BLaER1 treated with 17β-estradiol and CSF1 and Interleukin-3, amounts not matched to agents 10 nM and 100 nM (cell line): ENCODE results near the gene DHX38.
"Not testable (repeated sequence)": the region's sequence is repeated elsewhere in the genome, so short reads cannot be mapped to it uniquely, and the experiment has no call there.

Source experiments
- H3K27ac ChIP-seq, 11 experiments: shearing (Covaris generic); formaldehyde crosslinking; 2 replicates each; pipeline ENCODE4 v1.8.1; 2022
- H3K27me3 ChIP-seq, 11 experiments: shearing (Covaris generic); formaldehyde crosslinking; 2 replicates each; pipeline ENCODE4 v1.8.1; 2022
- H3K36me3 ChIP-seq, 11 experiments: shearing (Covaris generic); formaldehyde crosslinking; 2 replicates each; pipeline ENCODE4 v1.8.1; 2022
- H3K4me1 ChIP-seq, 10 experiments: shearing (Covaris generic); formaldehyde crosslinking; 2 replicates each; pipeline ENCODE4 v1.8.1; 2022
- H3K4me2 ChIP-seq, 11 experiments: shearing (Covaris generic); formaldehyde crosslinking; 2 replicates each; pipeline ENCODE4 v1.8.1; 2022
- H3K4me3 ChIP-seq, 10 experiments: shearing (Covaris generic); formaldehyde crosslinking; 2 replicates each; pipeline ENCODE4 v1.8.1; 2022
- H3K9ac ChIP-seq, 11 experiments: shearing (Covaris generic); formaldehyde crosslinking; 2 replicates each; pipeline ENCODE4 v1.8.1; 2022
- H3K9me3 ChIP-seq, 11 experiments: shearing (Covaris generic); formaldehyde crosslinking; replicated peaks in 1 of 11; 2 replicates each; pipeline ENCODE4 v1.8.1; 2022
- H4K20me1 ChIP-seq, 11 experiments: shearing (Covaris generic); formaldehyde crosslinking; 2 replicates each; pipeline ENCODE4 v1.8.1; 2022
- Cebpa-rat ChIP-seq, 11 experiments: shearing (Covaris generic); IDR thresholded peaks; 2 replicates each; pipeline ENCODE4 v1.8.1; 2022

The DHX38 gene

GRCh38 chr16:72055911-72056310, 37.7 kb upstream of the DHX38 start:
- TF ChIP-seq Cebpa-rat (IDR thresholded peaks at IDR 0.05) = no peak
- Histone ChIP-seq H4K20me1 (no peaks in the 10 kb centered on the region), H3K36me3 (peaks cover 0 to 6% (median 0%) of the 10 kb centered on the region in 11 experiments; a peak in 3 of 22 replicates), H3K4me1 (peaks cover 0 to 45% (median 30%) of the 10 kb centered on the region in 10 experiments; a peak in 16 of 20 replicates), H3K27ac (no peak overlapping the region), H3K9ac (no peak overlapping the region), H3K4me3 (no peak overlapping the region), H3K9me3 (peaks cover 0 to 30% (median 3%) of the 10 kb centered on the region in 11 experiments; a peak in 15 of 22 replicates), H3K4me2 (peak overlapping the region in 2 of 11 experiments; percentile 5 to 20; a peak in 2 of 22 replicates), H3K27me3 (no peaks in the 10 kb centered on the region)

GRCh38 chr16:72057313-72057712, 36.3 kb upstream of the DHX38 start:
- peaks cover 0 to 31% (median 16%) of the 10 kb centered on the region in 10 experiments; a peak in 15 of 20 replicates for H3K4me1 ChIP-seq
- not testable (repeated sequence) for H3K9ac ChIP-seq, H3K36me3 ChIP-seq, H3K4me3 ChIP-seq, H3K4me2 ChIP-seq, H4K20me1 ChIP-seq, H3K27ac ChIP-seq, H3K27me3 ChIP-seq
- H3K9me3 ChIP-seq = peaks cover 0 to 16% (median 0%) of the 10 kb centered on the region in 11 experiments; a peak in 8 of 22 replicates

GRCh38 chr16:72059060-72059459, 34.6 kb upstream of the DHX38 start:
- not testable (repeated sequence) for H3K27ac ChIP-seq, H3K4me2 ChIP-seq, H3K4me3 ChIP-seq, H3K9me3 ChIP-seq, H4K20me1 ChIP-seq, H3K9ac ChIP-seq, H3K27me3 ChIP-seq
- peaks cover 0 to 13% (median 5%) of the 10 kb centered on the region in 10 experiments; a peak in 10 of 20 replicates for H3K4me1 ChIP-seq
- peaks cover 0 to 10% (median 0%) of the 10 kb centered on the region in 11 experiments; a peak in 4 of 22 replicates for H3K36me3 ChIP-seq

GRCh38 chr16:72060405-72060804, 33.2 kb upstream of the DHX38 start:
- Histone ChIP-seq H3K4me3 (no peak overlapping the region), H3K4me2 (no peak overlapping the region), H3K9ac (no peak overlapping the region), H3K36me3 (peaks cover 0 to 21% (median 4%) of the 10 kb centered on the region in 11 experiments; a peak in 10 of 22 replicates), H4K20me1 (no peaks in the 10 kb centered on the region), H3K4me1 (no peaks in the 10 kb centered on the region; a peak in 2 of 20 replicates), H3K27me3 (no peaks in the 10 kb centered on the region), H3K27ac (no peak overlapping the region), H3K9me3 (peaks cover 0 to 9% (median 4%) of the 10 kb centered on the region in 11 experiments; a peak in 8 of 22 replicates)
- no peak for TF ChIP-seq Cebpa-rat (IDR thresholded peaks at IDR 0.05)

- H3K27ac ChIP-seq = no peak overlapping the region
- H4K20me1 ChIP-seq = no peaks in the 10 kb centered on the region
- H3K9ac ChIP-seq = no peak overlapping the region
- H3K4me3 ChIP-seq = no peak overlapping the region
- no peak overlapping the region for H3K4me2 ChIP-seq
- H3K27me3 ChIP-seq = no peaks in the 10 kb centered on the region
- peaks cover 0 to 9% (median 4%) of the 10 kb centered on the region in 11 experiments; a peak in 8 of 22 replicates for H3K9me3 ChIP-seq
- no peak for TF ChIP-seq Cebpa-rat (IDR thresholded peaks at IDR 0.05)
- H3K36me3 ChIP-seq = peaks cover 0 to 21% (median 4%) of the 10 kb centered on the region in 11 experiments; a peak in 10 of 22 replicates
- no peaks in the 10 kb centered on the region for H3K4me1 ChIP-seq
Observed at GRCh38 chr16:72061564-72061963, 32.1 kb upstream of the DHX38 start.

- Histone ChIP-seq H3K9me3 (peaks cover 0 to 9% (median 4%) of the 10 kb centered on the region in 11 experiments; a peak in 8 of 22 replicates), H3K27me3 (no peaks in the 10 kb centered on the region), H3K27ac (no peak overlapping the region), H3K4me1 (peaks cover 0 to 4% (median 0%) of the 10 kb centered on the region in 10 experiments; a peak in 1 of 20 replicates), H3K4me3 (no peak overlapping the region), H3K9ac (no peak overlapping the region), H4K20me1 (no peaks in the 10 kb centered on the region), H3K36me3 (peaks cover 0 to 21% (median 4%) of the 10 kb centered on the region in 11 experiments; a peak in 10 of 22 replicates), H3K4me2 (no peak overlapping the region)
- TF ChIP-seq Cebpa-rat (IDR thresholded peaks at IDR 0.05) = no peak
Observed at GRCh38 chr16:72064361-72064894, 29.2 kb upstream of the DHX38 start.

- Histone ChIP-seq H3K4me1 (peaks cover 0 to 4% (median 0%) of the 10 kb centered on the region in 10 experiments; a peak in 1 of 20 replicates), H3K27ac (no peak overlapping the region), H3K9ac (peak overlapping the region in 1 of 11 experiments; percentile 1; a peak in 1 of 22 replicates), H3K9me3 (peaks cover 0 to 9% (median 4%) of the 10 kb centered on the region in 11 experiments; a peak in 8 of 22 replicates), H3K4me2 (no peak overlapping the region), H3K4me3 (no peak overlapping the region), H4K20me1 (no peaks in the 10 kb centered on the region), H3K36me3 (peaks cover 0 to 19% (median 4%) of the 10 kb centered on the region in 11 experiments; a peak in 11 of 22 replicates), H3K27me3 (no peaks in the 10 kb centered on the region)
- no peak for TF ChIP-seq Cebpa-rat (IDR thresholded peaks at IDR 0.05)
Observed at GRCh38 chr16:72066747-72067146, 26.9 kb upstream of the DHX38 start.

- no peak overlapping the region for H3K4me2 ChIP-seq
- H3K27me3 ChIP-seq = no peaks in the 10 kb centered on the region
- peaks cover 0 to 4% (median 0%) of the 10 kb centered on the region in 10 experiments; a peak in 1 of 20 replicates for H3K4me1 ChIP-seq
- TF ChIP-seq Cebpa-rat (IDR thresholded peaks at IDR 0.05) = no peak
- H4K20me1 ChIP-seq = no peaks in the 10 kb centered on the region
- no peak overlapping the region for H3K27ac ChIP-seq
- no peak overlapping the region for H3K4me3 ChIP-seq
- H3K9ac ChIP-seq = no peak overlapping the region
- H3K9me3 ChIP-seq = peaks cover 0 to 9% (median 4%) of the 10 kb centered on the region in 11 experiments; a peak in 8 of 22 replicates
- H3K36me3 ChIP-seq = peaks cover 0 to 23% (median 5%) of the 10 kb centered on the region in 11 experiments; a peak in 11 of 22 replicates
Observed at GRCh38 chr16:72068930-72069329, 24.7 kb upstream of the DHX38 start.

GRCh38 chr16:72072514-72073342, 20.9 kb upstream of the DHX38 start:
- Histone ChIP-seq H3K27ac (no peak overlapping the region), H3K27me3 (no peaks in the 10 kb centered on the region), H3K4me1 (no peaks in the 10 kb centered on the region), H4K20me1 (no peaks in the 10 kb centered on the region), H3K36me3 (peaks cover 0 to 20% (median 5%) of the 10 kb centered on the region in 11 experiments; a peak in 8 of 22 replicates), H3K4me3 (no peak overlapping the region), H3K9me3 (no peaks in the 10 kb centered on the region), H3K9ac (no peak overlapping the region), H3K4me2 (no peak overlapping the region)
- TF ChIP-seq Cebpa-rat (IDR thresholded peaks at IDR 0.05) = no peak
